Spleen (tissue), 11 donors: Measurements from ENCODE around the gene RAD54L. TPM values are rescaled to one million over a fixed set of nuclear protein-coding genes. Genes with fewer than 3 reads are reported as not detected.
A peak's percentile ranks its signal among the peaks of the same experiment; 100 is the strongest.

Experiments used
- DNase-seq: peaks from one replicate; pipeline ENCODE4 v3.0.0-alpha.2; 2020
- H3K27ac ChIP-seq, 8 donors: fragments of 200-600 bp; sonication (generic) in 7 of 8; 1 replicate in 4 of 8; 2 replicates in 4 of 8; pipeline versions ENCODE4 v1.5.0 to v1.8.0; 2016 to 2021; ENCODE audit warnings: inconsistent platforms in 4 of 8, mild to moderate bottlenecking in 4 of 8, moderate library complexity in 1 of 8
- H3K27me3 ChIP-seq, 7 donors: fragments of 200-600 bp; sonication (generic) in 6 of 7; replicated peaks in 1 of 7; 1 replicate in 4 of 7; 2 replicates in 3 of 7; pipeline versions ENCODE4 v1.5.0 to v1.8.0; 2016 to 2021; ENCODE audit warnings: inconsistent platforms in 3 of 7, mild to moderate bottlenecking in 1 of 7
- H3K36me3 ChIP-seq, 6 donors: fragments of 200-600 bp; sonication (generic) in 5 of 6; 1 replicate in 4 of 6; 2 replicates in 2 of 6; pipeline versions ENCODE4 v1.5.0 to v1.8.0; 2016 to 2021; ENCODE audit warnings: inconsistent platforms in 2 of 6
- H3K4me1 ChIP-seq, 6 donors: fragments of 200-600 bp; sonication (generic) in 5 of 6; 1 replicate in 3 of 6; 2 replicates in 3 of 6; pipeline versions ENCODE4 v1.5.0 to v1.8.0; 2016 to 2021; ENCODE audit warnings: inconsistent platforms in 3 of 6
- H3K4me3 ChIP-seq, 8 donors: fragments of 200-600 bp; sonication (generic) in 7 of 8; 1 replicate in 4 of 8; 2 replicates in 4 of 8; pipeline versions ENCODE4 v1.5.0 to v1.8.0; 2016 to 2021; ENCODE audit warnings: inconsistent platforms in 4 of 8, mild to moderate bottlenecking in 4 of 8, moderate library complexity in 2 of 8
- H3K9me3 ChIP-seq, 8 donors: fragments of 200-600 bp; sonication (generic) in 7 of 8; 1 replicate in 4 of 8; 2 replicates in 4 of 8; pipeline versions ENCODE4 v1.5.0 to v1.8.0; 2016 to 2021; ENCODE audit warnings: inconsistent platforms in 4 of 8
- POLR2A ChIP-seq, 3 donors: fragments of 450-650 bp; IDR thresholded peaks; one replicate each; pipeline ENCODE4 v1.5.1; 2017; ENCODE audit warnings: antibody characterized with exemption in 3 of 3, mild to moderate bottlenecking in 1 of 3
- POLR2AphosphoS5 ChIP-seq, 3 donors: sonication (generic); formaldehyde crosslinking; IDR thresholded peaks; one replicate each; pipeline ENCODE4 v1.5.1; 2017; ENCODE audit warnings: antibody characterized with exemption in 3 of 3
- WGBS, 5 donors: extraction: QIAGEN DNeasy Blood & Tissue Kit in 3 of 5; methylation state at CpG; one replicate each; pipeline versions ENCODE4 v1.1.5 to v1.1.7; 2013 to 2018; 5-methylcytosine and 5-hydroxymethylcytosine counted together
- intact Hi-C: fragments of 100-400 bp; cut with DNase I; formaldehyde crosslinking; loops from one replicate; pipeline ENCODE4 v1.15.0; 2023; ENCODE audit warnings: low total_unique reads
- polyA plus RNA-seq, 3 donors: library from polyadenylated mRNA; stranded (reverse); fragments of 200-250 nt; gene quantifications; one replicate each; pipeline ENCODE4 v1.2.1, GENCODE V29; 2013
- total RNA-seq, 7 donors: library from RNA; depleted of rRNA in 3 of 7; stranded (reverse); fragments of >200 nt in 3 of 7; fragmentation: NEBNext Ultra II Directional in 4 of 7; extraction: Animal tissue kit (Norgen Biotek cat#: 25700) in 4 of 7; gene quantifications; one replicate each; pipeline versions ENCODE4 v1.1.0 to v1.2.1, GENCODE V29; 2016 to 2021
- TF ChIP-seq, protein P1 (sequence below), 11 experiments: fragments of 200-600 bp in 7 of 11; fragments of 450-650 bp in 4 of 11; sonication (generic) in 4 of 11; IDR thresholded peaks in 8 of 11; conservative IDR thresholded peaks in 3 of 11; 1 replicate in 7 of 11; 2 replicates in 4 of 11; pipeline versions ENCODE4 v1.4.0 to v1.8.0; 2016 to 2021; ENCODE audit warnings: antibody characterized with exemption in 11 of 11, inconsistent platforms in 4 of 11, mild to moderate bottlenecking in 1 of 11
- donor health status: healthy with polysubstance abuse.
- donor health status: DM: no; HTN: no; CAD: no; lungs with moderate emphysema.
- donor health status: DM: no; HTN: no; CAD: no.
- donor health status: Bipolar disorder and iron deficiency.
- donor health status: healthy.
- donor health status: DM: no; HTN: no; CAD: no.
- donor health status: DM: yes; HTN: yes; CAD: no.

Gene RAD54L
- total and polyA plus RNA-seq, 10 donors = 2.4 to 9.2 (median 2.9) TPM

DNA sequence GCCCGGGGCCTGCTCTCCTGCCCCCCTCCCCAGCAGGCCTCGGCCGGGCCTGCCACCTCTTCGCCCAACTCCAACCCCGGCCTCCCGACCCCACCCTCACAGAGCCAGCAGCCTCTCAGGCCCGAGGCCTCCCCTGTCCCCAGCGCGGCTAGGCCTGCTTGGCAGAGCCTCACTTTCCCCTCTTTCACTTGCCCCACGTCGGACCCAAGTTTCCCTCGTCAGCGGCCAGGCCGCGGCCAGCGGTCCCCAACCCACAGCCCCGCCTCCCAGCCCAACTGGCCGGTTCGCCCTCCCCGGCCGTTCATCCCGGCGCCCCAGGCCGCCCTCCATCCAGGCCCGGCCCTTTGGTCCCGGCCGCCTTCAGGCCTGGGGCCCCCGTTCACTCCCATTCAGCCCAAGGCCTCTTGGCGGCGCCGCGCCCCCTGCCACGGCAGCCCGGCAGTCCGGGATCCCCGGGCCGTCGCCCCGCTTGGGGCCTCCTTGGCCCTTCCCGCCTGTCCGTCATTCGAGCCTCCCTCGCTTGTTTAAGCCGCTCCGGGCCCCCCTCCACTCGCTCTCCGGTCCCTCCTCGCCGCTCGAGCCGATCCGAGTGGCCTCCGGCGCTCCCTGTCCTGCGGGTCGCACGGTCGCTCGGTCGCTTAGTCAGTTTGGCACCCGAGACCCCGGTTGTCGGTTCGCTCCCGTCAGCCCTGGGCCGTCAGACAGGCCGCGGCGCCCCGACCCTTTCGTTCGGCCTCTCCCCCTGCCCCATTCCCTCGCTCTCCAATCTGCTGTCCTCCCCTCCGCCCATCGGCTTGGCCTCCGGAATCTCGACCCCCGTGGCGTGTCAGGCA lies 54.5 kb downstream of the RAD54L start:
- Histone ChIP-seq H3K4me1 (peaks cover 26 to 75% (median 52%) of the 10 kb centered on the region in 6 donors), H3K27ac (peak overlapping the region; percentile 78 to 97 (median 96)), H3K27me3 (no peaks in the 10 kb centered on the region), H3K36me3 (peaks cover 0 to 14% (median 8%) of the 10 kb centered on the region in 6 donors), H3K4me3 (peak overlapping the region; percentile 48 to 89 (median 78)), H3K9me3 (no peaks in the 10 kb centered on the region)
- intact Hi-C loops = loop anchor here (5.0 kb wide), 2 partner anchors 40 to 55 kb away; partner anchors contain the start of genes NSUN4 and RAD54L
- TF ChIP-seq, protein P1, sequence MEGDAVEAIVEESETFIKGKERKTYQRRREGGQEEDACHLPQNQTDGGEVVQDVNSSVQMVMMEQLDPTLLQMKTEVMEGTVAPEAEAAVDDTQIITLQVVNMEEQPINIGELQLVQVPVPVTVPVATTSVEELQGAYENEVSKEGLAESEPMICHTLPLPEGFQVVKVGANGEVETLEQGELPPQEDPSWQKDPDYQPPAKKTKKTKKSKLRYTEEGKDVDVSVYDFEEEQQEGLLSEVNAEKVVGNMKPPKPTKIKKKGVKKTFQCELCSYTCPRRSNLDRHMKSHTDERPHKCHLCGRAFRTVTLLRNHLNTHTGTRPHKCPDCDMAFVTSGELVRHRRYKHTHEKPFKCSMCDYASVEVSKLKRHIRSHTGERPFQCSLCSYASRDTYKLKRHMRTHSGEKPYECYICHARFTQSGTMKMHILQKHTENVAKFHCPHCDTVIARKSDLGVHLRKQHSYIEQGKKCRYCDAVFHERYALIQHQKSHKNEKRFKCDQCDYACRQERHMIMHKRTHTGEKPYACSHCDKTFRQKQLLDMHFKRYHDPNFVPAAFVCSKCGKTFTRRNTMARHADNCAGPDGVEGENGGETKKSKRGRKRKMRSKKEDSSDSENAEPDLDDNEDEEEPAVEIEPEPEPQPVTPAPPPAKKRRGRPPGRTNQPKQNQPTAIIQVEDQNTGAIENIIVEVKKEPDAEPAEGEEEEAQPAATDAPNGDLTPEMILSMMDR (IDR thresholded peaks at IDR 0.05 in 8 of 11, conservative IDR thresholded peaks at IDR 0.05 in 3 of 11) = peak in 10 of 11 experiments; percentile 11 to 59 (median 38)
- no peak for TF ChIP-seq POLR2A (IDR thresholded peaks at IDR 0.05)
- TF ChIP-seq POLR2AphosphoS5 (IDR thresholded peaks at IDR 0.05) = peak in 2 of 3 donors; percentile 52 to 71
- peak; percentile 92 for DNase-seq
- WGBS, 5 donors = 0 to 1% (median 1%) methylated on average over 34 to 79 of the region's 79 CpGs

DNA sequence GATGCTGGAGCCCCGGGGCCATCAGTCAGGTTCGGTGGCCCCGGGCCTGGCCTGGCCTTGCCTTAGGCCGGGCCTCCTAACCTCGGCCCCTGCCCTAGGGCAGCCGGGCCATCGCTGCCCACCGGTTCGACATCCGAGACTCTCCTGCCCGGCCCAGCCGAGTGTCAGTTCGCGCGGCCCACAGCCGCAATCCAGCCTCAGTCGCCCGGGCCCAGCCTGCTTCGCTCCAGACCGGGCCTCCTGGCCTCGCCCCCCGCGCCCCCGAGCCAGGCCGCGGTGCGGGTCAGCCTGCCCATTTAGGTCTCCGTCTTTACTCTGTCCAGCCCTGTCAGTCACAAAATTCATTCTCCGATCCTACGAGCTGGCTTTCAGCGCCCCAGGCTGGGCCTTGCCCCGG lies 55.1 kb downstream of the RAD54L start:
- WGBS, 5 donors = 0 to 2% (median 0%) methylated on average over 14 to 32 of the region's 32 CpGs
- no peaks in the 10 kb centered on the region for H3K9me3 ChIP-seq
- peak overlapping the region; percentile 48 to 89 (median 78) for H3K4me3 ChIP-seq
- intact Hi-C loops = loop anchor here (5.0 kb wide), 2 partner anchors 40 to 55 kb away; partner anchors contain the start of genes NSUN4 and RAD54L
- peaks cover 26 to 81% (median 58%) of the 10 kb centered on the region in 6 donors for H3K4me1 ChIP-seq
- H3K27ac ChIP-seq = peak overlapping the region; percentile 78 to 97 (median 96)
- H3K27me3 ChIP-seq = no peaks in the 10 kb centered on the region
- TF ChIP-seq POLR2A (IDR thresholded peaks at IDR 0.05) = no peak
- peak; percentile 90 for DNase-seq
- peaks cover 0 to 13% (median 2%) of the 10 kb centered on the region in 6 donors for H3K36me3 ChIP-seq

DNA sequence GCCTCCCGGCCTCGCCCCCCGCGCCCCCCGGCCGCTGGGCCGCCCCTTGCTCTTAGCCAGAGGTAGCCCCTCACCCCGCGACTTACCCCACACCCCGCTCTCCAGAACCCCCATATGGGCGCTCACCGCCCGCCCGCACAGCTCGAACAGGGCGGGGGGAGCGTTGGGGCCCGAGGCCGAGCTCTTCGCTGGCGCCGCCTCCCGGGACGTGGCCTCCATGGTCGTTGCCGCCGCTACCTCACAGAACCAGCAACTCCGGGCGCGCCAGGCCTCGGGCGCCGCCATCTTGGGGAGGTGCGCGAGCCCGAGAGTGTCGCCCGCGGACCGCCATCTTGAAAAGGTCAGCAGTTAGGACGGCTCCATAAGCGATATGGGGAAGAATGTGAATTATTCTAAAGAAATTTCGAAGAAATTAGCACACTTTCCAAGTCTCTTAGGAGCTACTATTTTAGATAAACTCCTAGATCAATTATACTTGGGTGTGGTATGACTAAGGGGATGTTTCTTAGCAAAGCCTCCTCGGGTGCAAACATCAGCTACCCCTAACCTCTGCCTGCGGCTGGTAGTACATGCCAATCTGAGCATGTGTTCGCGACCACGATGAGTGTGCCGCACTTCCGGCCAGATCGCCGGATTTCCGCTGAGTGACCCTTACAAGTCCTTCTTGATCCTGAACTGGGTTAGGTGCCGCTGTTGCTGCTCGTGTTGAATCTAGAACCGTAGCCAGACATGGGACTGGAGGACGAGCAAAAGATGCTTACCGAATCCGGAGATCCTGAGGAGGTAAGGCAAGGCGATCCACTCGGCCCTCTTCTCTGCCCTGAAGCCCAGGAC lies 55.7 kb downstream of the RAD54L start, which contains the start of the genes LRRC41 and UQCRH:
LRRC41 (minus strand) TSS at position 579 of the 834 bp plus-strand sequence; CDS start at position 285, 294 bp downstream.
UQCRH (plus strand) TSS at position 661 of the 834 bp plus-strand sequence; CDS start at position 730, 69 bp downstream.
- intact Hi-C loops = loop anchor here (5.0 kb wide), 2 partner anchors 39 to 56 kb away; partner anchors contain the start of genes NSUN4 and RAD54L
- peaks cover 26 to 87% (median 64%) of the 10 kb centered on the region in 6 donors for H3K4me1 ChIP-seq

More for the DNA sequence above, 55.7 kb downstream of the RAD54L start, which contains the start of the genes LRRC41 and UQCRH:
- peak within 1 kb of the TSS; percentile 78 to 97 (median 96) for H3K27ac ChIP-seq
- TF ChIP-seq POLR2AphosphoS5 (IDR thresholded peaks at IDR 0.05) (peak; percentile 98 to 100 (median 100)), POLR2A (IDR thresholded peaks at IDR 0.05) (peak; percentile 66 to 88 (median 73))
- TF ChIP-seq, protein P1 (IDR thresholded peaks at IDR 0.05 in 8 of 11, conservative IDR thresholded peaks at IDR 0.05 in 3 of 11) = peak in 4 of 11 experiments; percentile 16 to 42 (median 23)
- H3K27me3 ChIP-seq = no peaks in the 10 kb centered on the region
- H3K9me3 ChIP-seq = no peaks in the 10 kb centered on the region
- peak within 1 kb of the TSS; percentile 48 to 89 (median 78) for H3K4me3 ChIP-seq
- peaks cover 0 to 11% (median 0%) of the 10 kb centered on the region in 6 donors for H3K36me3 ChIP-seq
- WGBS, 5 donors = 0 to 2% (median 1%) methylated on average over 33 to 61 of the region's 61 CpGs
- peak; percentile 98 for DNase-seq
